ENCODE measurements around the gene TMEM108.

DNA sequence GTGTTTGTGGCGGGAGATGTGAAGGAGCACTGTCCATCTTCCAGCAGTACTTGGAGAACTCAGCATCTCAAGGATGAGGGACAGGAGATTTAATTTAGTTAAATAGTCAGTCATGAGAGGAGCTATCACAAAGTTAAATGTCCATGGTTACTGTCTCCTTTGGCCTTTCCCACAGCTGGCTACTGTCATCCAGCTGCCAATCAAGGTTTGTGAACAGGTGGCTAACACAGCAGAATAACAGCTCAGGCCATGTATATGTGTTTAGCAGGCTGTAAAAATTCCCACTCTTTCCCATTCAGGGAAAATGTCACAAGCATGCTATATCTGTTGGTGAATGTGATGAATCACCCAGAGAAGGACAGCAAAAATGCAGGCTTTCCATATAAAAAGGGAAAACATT is 120.5 kb downstream of the TMEM108 start:
- TF ChIP-seq EZH2 (IDR thresholded peaks at IDR 0.05): no peak
- TF ChIP-seq FOXP2 (optimal IDR thresholded peaks at IDR 0.05; ENCODE audit: control extremely low read depth, extremely low read length, insufficient read depth): no peak
- no peak for TF ChIP-seq POLR2AphosphoS5 (IDR thresholded peaks at IDR 0.05; ENCODE audit: borderline replicate concordance, low read depth, low read length)
